Uterus (tissue), 2 donors: ENCODE measurements around the gene IKBKE.

Experiments
- POLR2A ChIP-seq, 2 donors: fragments of 450-650 bp; IDR thresholded peaks; one replicate each; pipeline ENCODE4 v1.6.1; 2016; ENCODE audit warnings: antibody characterized with exemption in 2 of 2, mild to moderate bottlenecking in 1 of 2, moderate library complexity in 1 of 2
- TF ChIP-seq, protein P1 (sequence below), 4 experiments: fragments of 200-600 bp in 2 of 4; fragments of 450-650 bp in 2 of 4; sonication (generic) in 2 of 4; IDR thresholded peaks; one replicate each; pipeline ENCODE4 v1.5.1; 2016 to 2019; ENCODE audit warnings: antibody characterized with exemption in 4 of 4, mild to moderate bottlenecking in 2 of 4, moderate library complexity in 1 of 4

DNA sequence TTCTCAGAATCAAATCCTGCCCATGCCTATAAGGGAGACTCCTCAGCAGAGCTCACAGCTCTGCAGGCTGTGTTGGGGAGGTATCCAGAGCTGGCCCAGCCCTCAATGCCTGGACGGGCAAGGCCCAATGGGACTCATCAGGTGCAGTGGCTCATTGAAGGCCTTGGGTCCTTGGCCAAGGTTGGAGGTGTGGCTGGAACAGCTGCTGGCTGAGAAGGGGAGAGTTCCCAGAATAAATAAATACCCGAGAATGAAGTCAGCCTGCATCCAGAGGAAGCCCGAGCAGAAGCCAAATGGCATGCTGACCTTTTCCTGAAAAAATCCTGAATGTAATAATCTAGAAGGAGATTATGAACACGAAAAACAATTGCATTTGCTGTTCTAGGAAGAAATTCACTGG, 25.2 kb upstream of the IKBKE start:
- TF ChIP-seq, protein P1, sequence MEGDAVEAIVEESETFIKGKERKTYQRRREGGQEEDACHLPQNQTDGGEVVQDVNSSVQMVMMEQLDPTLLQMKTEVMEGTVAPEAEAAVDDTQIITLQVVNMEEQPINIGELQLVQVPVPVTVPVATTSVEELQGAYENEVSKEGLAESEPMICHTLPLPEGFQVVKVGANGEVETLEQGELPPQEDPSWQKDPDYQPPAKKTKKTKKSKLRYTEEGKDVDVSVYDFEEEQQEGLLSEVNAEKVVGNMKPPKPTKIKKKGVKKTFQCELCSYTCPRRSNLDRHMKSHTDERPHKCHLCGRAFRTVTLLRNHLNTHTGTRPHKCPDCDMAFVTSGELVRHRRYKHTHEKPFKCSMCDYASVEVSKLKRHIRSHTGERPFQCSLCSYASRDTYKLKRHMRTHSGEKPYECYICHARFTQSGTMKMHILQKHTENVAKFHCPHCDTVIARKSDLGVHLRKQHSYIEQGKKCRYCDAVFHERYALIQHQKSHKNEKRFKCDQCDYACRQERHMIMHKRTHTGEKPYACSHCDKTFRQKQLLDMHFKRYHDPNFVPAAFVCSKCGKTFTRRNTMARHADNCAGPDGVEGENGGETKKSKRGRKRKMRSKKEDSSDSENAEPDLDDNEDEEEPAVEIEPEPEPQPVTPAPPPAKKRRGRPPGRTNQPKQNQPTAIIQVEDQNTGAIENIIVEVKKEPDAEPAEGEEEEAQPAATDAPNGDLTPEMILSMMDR (IDR thresholded peaks at IDR 0.05), result no peak
- no peak for TF ChIP-seq POLR2A (IDR thresholded peaks at IDR 0.05)
